WERI-Rb-1 (cell line): ENCODE results near the gene BICC1.

Experiments used
- DNase-seq: peaks from one replicate; pipeline ENCODE4 v3.0.0-alpha.2; 2020
- H3K27ac ChIP-seq: fragments of 250-450 bp; sonication (Bioruptor Pico); 2 replicates; pipeline ENCODE4 v1.5.1; 2020; ENCODE audit warnings: mild to moderate bottlenecking, moderate library complexity
- H3K27me3 ChIP-seq: fragments of 250-450 bp; sonication (Bioruptor Pico); 2 replicates; pipeline ENCODE4 v1.5.1; 2021; ENCODE audit warnings: mild to moderate bottlenecking, low read depth, moderate library complexity; ENCODE audit not compliant: insufficient read depth, severe bottlenecking
- H3K36me3 ChIP-seq: fragments of 250-450 bp; sonication (Bioruptor Pico); 2 replicates; pipeline ENCODE4 v1.5.1; 2020; ENCODE audit warnings: mild to moderate bottlenecking, moderate library complexity
- H3K4me3 ChIP-seq: 2 replicates; pipeline ENCODE4 v1.5.1; 2011; ENCODE audit warnings: low read depth, mild to moderate bottlenecking, control low read depth, low read length
- H3K9me3 ChIP-seq: fragments of 250-450 bp; sonication (Bioruptor Pico); 2 replicates; pipeline ENCODE4 v1.5.1; 2021; ENCODE audit warnings: mild to moderate bottlenecking, moderate library complexity; ENCODE audit not compliant: severe bottlenecking
- CTCF ChIP-seq: IDR thresholded peaks from 2 replicates; pipeline ENCODE4 v1.5.1; 2011; ENCODE audit warnings: low read depth, mild to moderate bottlenecking, control low read depth, inconsistent platforms, low read length

The BICC1 gene

GRCh38 chr10:58773341-58773740, 260.7 kb downstream of the BICC1 start:
- H3K4me3 ChIP-seq: no peak overlapping the region
- no peaks in the 10 kb centered on the region for H3K36me3 ChIP-seq
- H3K27ac ChIP-seq: no peak overlapping the region
- H3K9me3 ChIP-seq: no peaks in the 10 kb centered on the region
- no peak for TF ChIP-seq CTCF
- no peaks in the 10 kb centered on the region for H3K27me3 ChIP-seq
- no peak for DNase-seq

- Histone ChIP-seq H3K27me3 (no peaks in the 10 kb centered on the region), H3K4me3 (no peak overlapping the region), H3K27ac (no peak overlapping the region), H3K9me3 (no peaks in the 10 kb centered on the region), H3K36me3 (no peaks in the 10 kb centered on the region)
- no peak for DNase-seq
- TF ChIP-seq CTCF: no peak
Observed at GRCh38 chr10:58773944-58774343, 261.3 kb downstream of the BICC1 start.

GRCh38 chr10:58775960-58776567, 263.4 kb downstream of the BICC1 start:
- DNase-seq: no peak
- H3K36me3 ChIP-seq: no peaks in the 10 kb centered on the region
- no peak overlapping the region for H3K4me3 ChIP-seq
- no peak overlapping the region for H3K27ac ChIP-seq
- H3K27me3 ChIP-seq: no peaks in the 10 kb centered on the region
- TF ChIP-seq CTCF: no peak
- no peaks in the 10 kb centered on the region for H3K9me3 ChIP-seq

GRCh38 chr10:58776568-58777318, 264.1 kb downstream of the BICC1 start:
- Histone ChIP-seq H3K36me3 (no peaks in the 10 kb centered on the region), H3K27me3 (no peaks in the 10 kb centered on the region), H3K9me3 (no peaks in the 10 kb centered on the region), H3K4me3 (no peak overlapping the region), H3K27ac (no peak overlapping the region)
- TF ChIP-seq CTCF: no peak
- no peak for DNase-seq

- Histone ChIP-seq H3K27me3 (no peaks in the 10 kb centered on the region), H3K36me3 (no peaks in the 10 kb centered on the region), H3K27ac (no peak overlapping the region), H3K4me3 (no peak overlapping the region), H3K9me3 (no peaks in the 10 kb centered on the region)
- TF ChIP-seq CTCF: no peak
- DNase-seq: no peak
Observed at GRCh38 chr10:58778966-58779365, 266.3 kb downstream of the BICC1 start.
